Activated effector memory CD4-positive, alpha-beta T cell treated with anti-CD3 and anti-CD28 coated beads, Interleukin-2, amount 50 U/mL, for 16 hours (primary cell): ENCODE measurements around the gene SMG7.

ENCODE experiments used
- DNase-seq: peaks from one replicate; pipeline ENCODE4 v3.0.0-alpha.2; 2020

The SMG7 gene

DNA sequence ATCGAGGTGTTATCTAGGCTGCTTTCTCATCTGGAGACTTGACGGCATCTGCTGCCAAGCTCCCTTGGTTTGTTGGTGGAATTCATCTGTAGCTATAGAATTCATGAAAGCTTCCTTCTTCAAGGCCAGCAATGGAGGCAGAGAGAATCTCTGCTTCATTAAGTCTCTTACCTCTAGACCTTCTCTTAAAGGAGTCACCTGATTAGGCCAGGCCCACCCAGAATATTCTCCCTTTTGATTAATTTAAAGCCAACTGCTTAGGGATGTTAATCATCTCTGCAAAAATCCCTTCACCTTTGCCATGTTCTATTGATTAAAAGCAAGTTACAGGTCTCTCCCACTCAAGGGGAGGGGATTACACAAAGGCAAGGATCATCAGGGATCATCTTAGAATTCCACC is 123.2 kb downstream of the SMG7 start:
- DNase-seq = no peak

DNA sequence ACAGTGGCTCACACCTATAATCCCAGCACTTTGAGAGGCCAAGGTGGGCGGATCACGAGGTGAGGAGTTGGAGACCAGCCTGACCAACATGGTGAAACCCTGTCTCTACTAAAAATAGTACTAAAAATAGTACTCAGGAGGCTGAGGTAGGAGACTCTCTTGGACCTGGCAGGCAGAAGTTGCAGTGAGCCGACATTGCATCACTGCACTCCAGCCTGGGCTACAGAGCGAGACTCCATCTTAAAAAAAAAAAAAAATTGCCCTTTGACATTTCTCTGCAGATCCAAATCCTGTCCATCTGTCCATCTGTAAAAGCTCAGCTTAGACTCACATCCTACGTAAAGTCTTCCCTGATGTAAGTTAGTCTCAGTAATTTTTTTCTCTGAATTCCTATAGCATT is 124.2 kb downstream of the SMG7 start:
- DNase-seq = no peak

DNA sequence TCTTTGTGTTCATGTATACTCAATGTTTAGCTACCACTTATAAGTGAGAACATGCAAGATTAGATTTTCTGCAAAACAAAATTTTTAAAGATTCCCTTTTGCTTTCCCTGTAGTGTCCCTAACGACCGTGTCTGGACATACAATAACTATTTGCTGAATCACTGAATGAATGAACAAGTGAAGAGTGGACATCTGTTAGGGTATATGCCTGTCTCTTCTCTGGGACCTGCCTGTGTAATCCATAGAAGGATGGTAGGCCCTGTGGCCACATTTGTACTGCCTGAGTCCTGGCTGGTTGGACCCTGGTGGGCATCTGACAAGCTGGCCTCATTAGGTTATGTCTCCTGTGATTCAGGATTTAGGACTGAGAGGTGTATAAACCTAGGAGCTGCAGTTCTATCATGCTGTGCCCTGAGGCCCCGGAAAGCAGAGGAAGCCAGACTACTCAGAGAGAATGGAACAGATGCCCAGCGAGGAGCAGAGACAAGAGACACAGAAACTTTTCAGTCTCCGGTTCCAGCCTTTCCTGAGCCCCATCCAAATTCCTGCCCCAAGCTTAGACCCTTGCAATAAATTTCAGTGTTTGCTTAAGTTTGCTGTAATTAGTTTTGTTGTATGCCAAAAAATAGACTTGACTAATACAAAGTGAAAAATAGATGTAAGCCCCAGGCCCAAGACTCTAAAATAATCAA is 125.5 kb downstream of the SMG7 start:
- no peak for DNase-seq

DNA sequence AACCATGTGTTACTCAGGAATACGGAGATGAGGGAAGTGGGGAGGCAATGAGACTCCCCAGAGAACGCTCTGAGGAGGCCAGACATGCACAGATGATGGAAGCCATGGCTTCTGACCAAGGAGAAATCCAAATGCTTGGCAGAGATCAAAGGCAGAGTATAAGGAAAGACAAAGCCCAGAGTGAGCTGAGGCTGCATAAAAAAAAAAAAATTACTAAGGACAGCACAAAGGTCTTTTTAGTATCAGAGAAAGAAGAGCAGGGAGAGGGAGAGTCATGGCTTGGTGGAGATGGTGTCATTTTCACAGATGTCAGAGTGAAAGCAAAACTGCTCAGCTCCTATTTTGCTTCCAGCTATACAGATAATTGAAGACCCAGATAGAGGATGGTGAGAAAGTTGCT is 126.1 kb downstream of the SMG7 start:
- no peak for DNase-seq

DNA sequence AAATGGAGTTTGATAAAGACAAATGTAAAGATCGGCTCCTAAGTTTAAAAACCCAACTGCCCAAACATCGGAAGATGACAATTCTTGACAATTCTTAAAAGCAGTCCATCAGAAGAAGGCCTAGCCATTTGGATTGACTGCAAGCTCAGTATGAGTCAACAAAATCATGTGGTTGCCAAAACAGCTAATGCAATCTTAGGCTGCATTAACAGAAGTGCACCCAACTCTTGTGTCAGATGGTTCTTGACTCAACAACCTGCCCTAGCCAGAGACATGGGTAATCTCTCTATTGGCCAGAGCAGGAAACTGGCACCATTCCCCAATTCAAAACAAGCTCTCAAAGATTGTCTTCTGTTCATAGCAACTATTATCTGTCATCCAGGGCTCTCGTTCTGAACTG is 127.8 kb downstream of the SMG7 start:
- no peak for DNase-seq

DNA sequence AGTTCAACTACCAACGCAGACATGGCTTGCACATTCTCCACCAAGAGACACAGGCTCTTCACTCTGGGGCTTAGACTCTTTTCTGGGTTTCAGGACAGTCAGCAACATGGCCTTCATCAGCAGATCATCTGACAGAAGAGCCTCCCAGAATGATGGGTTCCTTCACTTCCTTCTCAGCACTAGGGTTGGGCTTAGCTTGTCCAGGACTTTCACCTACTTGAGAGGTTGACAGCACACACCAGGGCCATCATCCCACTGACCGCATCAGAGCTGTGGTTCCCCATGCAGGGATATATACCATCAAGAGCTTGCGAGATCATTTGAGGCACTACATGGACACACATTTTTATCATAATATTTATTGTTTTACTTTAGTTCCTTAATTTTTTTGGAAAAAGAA is 128.3 kb downstream of the SMG7 start:
- no peak for DNase-seq

DNA sequence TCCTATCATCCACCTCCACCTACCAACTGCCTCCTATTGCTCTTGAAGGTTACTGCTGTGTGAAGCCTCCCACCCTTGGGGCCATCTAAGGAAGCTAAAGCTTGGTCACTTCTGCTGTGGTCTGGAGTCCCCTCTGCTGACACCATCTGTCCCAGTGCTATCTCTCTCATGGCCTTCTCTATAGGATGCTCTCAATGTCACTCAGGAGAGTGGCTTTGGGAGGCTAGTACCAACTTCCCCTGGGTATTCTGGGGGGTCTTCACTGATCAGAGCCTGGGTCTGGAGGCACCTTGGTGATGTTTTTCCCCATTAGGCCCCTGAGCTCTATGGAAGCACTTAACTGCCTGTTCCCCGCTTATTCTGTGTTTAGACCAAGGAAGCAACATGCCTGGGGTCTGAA is 130.2 kb downstream of the SMG7 start:
- DNase-seq = no peak
